Panc1 (cell line): ENCODE data around the gene ZNF235. TPM values are rescaled to one million over a fixed set of nuclear protein-coding genes. Genes with fewer than 3 reads are reported as not detected.

Experiments used
- ATAC-seq: fragments of 200-7000 bp; cut with Tn5 transposase; 2 replicates; pipeline ENCODE4 v1.9.1; 2020; ENCODE audit warnings: mild to moderate bottlenecking, moderate library complexity
- BruUV-seq: library from RNA; stranded (reverse); fragments of 400-500 nt; replicated peaks from 2 replicates; lab custom pipeline; 2021; lab: Mats Ljungman, UMichigan
- CTCF ChIA-PET: fragments of 300-600 bp; sonication (Branson Sonifier 250); formaldehyde crosslinking; loops from one replicate; lab custom pipeline; 2022; ENCODE audit warnings: antibody characterized with exemption; lab: Charles Lee
- POLR2A ChIA-PET: fragments of 300-600 bp; sonication (Branson Sonifier 250); formaldehyde crosslinking; loops from one replicate; lab custom pipeline; 2022; ENCODE audit warnings: antibody characterized with exemption; lab: Charles Lee
- DNase-seq: peaks from one replicate; pipeline ENCODE4 v3.0.0-alpha.2; 2010; ENCODE audit warnings: low read depth, low spot score
- H3K27ac ChIP-seq: 2 replicates; pipeline ENCODE4 v1.5.1; 2011; ENCODE audit warnings: mild to moderate bottlenecking, low read length, inconsistent platforms
- H3K27me3 ChIP-seq: fragments of 200-500 bp; sonication (Bioruptor generic); 2 replicates; pipeline ENCODE4 v1.6.0; 2014; ENCODE audit warnings: low read length, inconsistent platforms; ENCODE audit not compliant: control insufficient read depth, insufficient read depth
- H3K36me3 ChIP-seq: fragments of 200-500 bp; sonication (Bioruptor generic); 2 replicates; pipeline ENCODE4 v1.5.1; 2014; ENCODE audit warnings: inconsistent platforms, mild to moderate bottlenecking, low read length, moderate library complexity; ENCODE audit not compliant: control insufficient read depth, insufficient read depth
- H3K4me1 ChIP-seq: 2 replicates; pipeline ENCODE4 v1.5.1; 2011; ENCODE audit warnings: inconsistent platforms, mild to moderate bottlenecking, low read length, moderate library complexity; ENCODE audit not compliant: control insufficient read depth, insufficient read depth
- H3K4me3 ChIP-seq, 2 experiments: 2 replicates each; pipeline ENCODE4 v1.5.1; 2011 to 2012; ENCODE audit warnings: low read depth in 2 of 2, low read length in 2 of 2, mild to moderate bottlenecking in 2 of 2, inconsistent platforms in 1 of 2, moderate library complexity in 1 of 2
- H3K9me3 ChIP-seq: fragments of 200-500 bp; sonication (Bioruptor generic); 2 replicates; pipeline ENCODE4 v1.5.1; 2014; ENCODE audit warnings: low read depth, mild to moderate bottlenecking, inconsistent platforms, low read length, moderate library complexity; ENCODE audit not compliant: control insufficient read depth, insufficient read depth
- POLR2AphosphoS5 ChIP-seq: IDR thresholded peaks from 2 replicates; pipeline ENCODE4 v1.6.1; 2012; ENCODE audit warnings: mild to moderate bottlenecking, low read depth, low read length, moderate library complexity
- SIN3A ChIP-seq: IDR thresholded peaks from 2 replicates; pipeline ENCODE4 v1.6.1; 2012; ENCODE audit warnings: low read depth, mild to moderate bottlenecking, low read length, moderate library complexity, borderline replicate concordance; ENCODE audit not compliant: insufficient read depth
- TCF7L2 ChIP-seq: IDR thresholded peaks from 2 replicates; pipeline ENCODE4 v1.6.1; 2011; ENCODE audit warnings: mild to moderate bottlenecking, low read depth, low read length, inconsistent platforms
- in situ Hi-C: cut with HindIII; loops from 2 replicates; pipeline ENCODE4 v1.10.0; 2016; ENCODE audit warnings: low sequenced_read_pairs, low pct_unique_long_range_greater_than_20kb
- intact Hi-C: fragments of 100-400 bp; cut with micrococcal nuclease; formaldehyde crosslinking; loops from one replicate; pipeline ENCODE4 v1.10.0; 2022; ENCODE audit not compliant: unreplicated experiment
- total RNA-seq: library from RNA; stranded (reverse); gene quantifications from one replicate; pipeline ENCODE4 v1.2.1, GENCODE V29; 2021; ENCODE audit not compliant: unreplicated experiment
- TF ChIP-seq, protein P1 (sequence below), 2 experiments: IDR thresholded peaks; 2 replicates each; pipeline ENCODE4 v1.6.1; 2011 to 2012; ENCODE audit warnings: low read depth in 2 of 2, control low read depth in 1 of 2, low read length in 1 of 2, mild to moderate bottlenecking in 1 of 2, moderate library complexity in 1 of 2; ENCODE audit not compliant: insufficient read depth in 1 of 2
- TF ChIP-seq, protein P2 (sequence below): fragments of 450-650 bp; IDR thresholded peaks from 2 replicates; pipeline ENCODE4 v1.5.1; 2017; ENCODE audit warnings: mild to moderate bottlenecking

ZNF235 gene
- total RNA-seq, 1 experiment from 2014 or later, result 5.1 TPM

DNA sequence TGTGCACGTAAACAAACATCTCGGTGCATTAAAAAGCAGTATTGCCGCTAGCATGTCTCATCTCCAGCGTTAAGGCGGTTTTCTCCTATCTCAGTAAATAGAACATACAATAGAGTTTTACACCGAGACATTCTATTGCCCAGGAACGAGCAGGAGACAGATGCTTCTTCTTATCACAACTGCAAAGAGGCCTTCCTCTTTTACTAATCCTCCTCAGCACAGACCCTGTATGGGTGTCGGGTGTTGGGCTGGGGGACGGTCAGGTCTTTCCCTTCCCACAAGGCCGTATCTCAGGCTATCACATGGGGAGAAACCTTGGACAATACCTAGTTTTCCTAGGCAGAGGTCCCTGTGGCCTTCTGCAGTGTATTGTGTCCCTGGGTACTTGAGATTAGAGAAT, 23.9 kb downstream of the ZNF235 start:
- H3K9me3 ChIP-seq, result no peaks in the 10 kb centered on the region
- DNase-seq (no peak), ATAC-seq (no peak)
- TF ChIP-seq, protein P1, sequence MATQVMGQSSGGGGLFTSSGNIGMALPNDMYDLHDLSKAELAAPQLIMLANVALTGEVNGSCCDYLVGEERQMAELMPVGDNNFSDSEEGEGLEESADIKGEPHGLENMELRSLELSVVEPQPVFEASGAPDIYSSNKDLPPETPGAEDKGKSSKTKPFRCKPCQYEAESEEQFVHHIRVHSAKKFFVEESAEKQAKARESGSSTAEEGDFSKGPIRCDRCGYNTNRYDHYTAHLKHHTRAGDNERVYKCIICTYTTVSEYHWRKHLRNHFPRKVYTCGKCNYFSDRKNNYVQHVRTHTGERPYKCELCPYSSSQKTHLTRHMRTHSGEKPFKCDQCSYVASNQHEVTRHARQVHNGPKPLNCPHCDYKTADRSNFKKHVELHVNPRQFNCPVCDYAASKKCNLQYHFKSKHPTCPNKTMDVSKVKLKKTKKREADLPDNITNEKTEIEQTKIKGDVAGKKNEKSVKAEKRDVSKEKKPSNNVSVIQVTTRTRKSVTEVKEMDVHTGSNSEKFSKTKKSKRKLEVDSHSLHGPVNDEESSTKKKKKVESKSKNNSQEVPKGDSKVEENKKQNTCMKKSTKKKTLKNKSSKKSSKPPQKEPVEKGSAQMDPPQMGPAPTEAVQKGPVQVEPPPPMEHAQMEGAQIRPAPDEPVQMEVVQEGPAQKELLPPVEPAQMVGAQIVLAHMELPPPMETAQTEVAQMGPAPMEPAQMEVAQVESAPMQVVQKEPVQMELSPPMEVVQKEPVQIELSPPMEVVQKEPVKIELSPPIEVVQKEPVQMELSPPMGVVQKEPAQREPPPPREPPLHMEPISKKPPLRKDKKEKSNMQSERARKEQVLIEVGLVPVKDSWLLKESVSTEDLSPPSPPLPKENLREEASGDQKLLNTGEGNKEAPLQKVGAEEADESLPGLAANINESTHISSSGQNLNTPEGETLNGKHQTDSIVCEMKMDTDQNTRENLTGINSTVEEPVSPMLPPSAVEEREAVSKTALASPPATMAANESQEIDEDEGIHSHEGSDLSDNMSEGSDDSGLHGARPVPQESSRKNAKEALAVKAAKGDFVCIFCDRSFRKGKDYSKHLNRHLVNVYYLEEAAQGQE (IDR thresholded peaks at IDR 0.05; ENCODE audit: insufficient read depth in 1 of 2, low read depth in 2 of 2, low read length in 1 of 2), result no peak
- TF ChIP-seq POLR2AphosphoS5 (no peak), TCF7L2 (no peak), SIN3A (no peak)
- TF ChIP-seq, protein P2, sequence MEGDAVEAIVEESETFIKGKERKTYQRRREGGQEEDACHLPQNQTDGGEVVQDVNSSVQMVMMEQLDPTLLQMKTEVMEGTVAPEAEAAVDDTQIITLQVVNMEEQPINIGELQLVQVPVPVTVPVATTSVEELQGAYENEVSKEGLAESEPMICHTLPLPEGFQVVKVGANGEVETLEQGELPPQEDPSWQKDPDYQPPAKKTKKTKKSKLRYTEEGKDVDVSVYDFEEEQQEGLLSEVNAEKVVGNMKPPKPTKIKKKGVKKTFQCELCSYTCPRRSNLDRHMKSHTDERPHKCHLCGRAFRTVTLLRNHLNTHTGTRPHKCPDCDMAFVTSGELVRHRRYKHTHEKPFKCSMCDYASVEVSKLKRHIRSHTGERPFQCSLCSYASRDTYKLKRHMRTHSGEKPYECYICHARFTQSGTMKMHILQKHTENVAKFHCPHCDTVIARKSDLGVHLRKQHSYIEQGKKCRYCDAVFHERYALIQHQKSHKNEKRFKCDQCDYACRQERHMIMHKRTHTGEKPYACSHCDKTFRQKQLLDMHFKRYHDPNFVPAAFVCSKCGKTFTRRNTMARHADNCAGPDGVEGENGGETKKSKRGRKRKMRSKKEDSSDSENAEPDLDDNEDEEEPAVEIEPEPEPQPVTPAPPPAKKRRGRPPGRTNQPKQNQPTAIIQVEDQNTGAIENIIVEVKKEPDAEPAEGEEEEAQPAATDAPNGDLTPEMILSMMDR, result no peak
- POLR2A ChIA-PET, result no interaction called here
- no peaks in the 10 kb centered on the region for H3K27me3 ChIP-seq
- no peaks in the 10 kb centered on the region for H3K36me3 ChIP-seq
- H3K27ac ChIP-seq, result no peak overlapping the region
- in situ Hi-C loops (no loop called here), intact Hi-C loops (no loop called here)
- H3K4me3 ChIP-seq, result no peak overlapping the region
- no peaks in the 10 kb centered on the region for H3K4me1 ChIP-seq
- CTCF ChIA-PET, result no interaction called here
- BruUV-seq, result no TSS peak

DNA sequence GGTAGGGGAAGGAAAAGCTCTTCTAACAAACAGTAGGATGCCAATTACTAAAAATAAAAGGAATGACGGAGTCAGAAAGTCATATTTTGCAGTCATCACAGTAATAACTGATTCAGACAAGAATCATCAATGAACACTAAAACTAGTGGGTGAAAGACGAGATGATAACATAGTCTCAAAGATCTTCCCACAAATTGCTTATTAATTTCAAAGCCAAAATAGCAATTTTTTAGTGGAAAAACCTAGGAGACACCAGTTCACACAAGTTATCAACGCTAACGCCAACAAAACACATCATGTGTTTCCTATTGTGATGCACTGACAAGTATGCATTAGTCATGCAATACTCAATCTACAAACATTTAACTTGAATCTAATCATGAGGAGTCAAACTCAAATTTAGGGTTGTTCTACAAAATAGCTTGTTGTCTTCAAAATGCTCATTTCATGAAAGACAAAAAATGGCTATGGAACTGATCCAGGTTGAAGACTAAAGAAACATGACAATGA, 26.6 kb downstream of the ZNF235 start:
- Histone ChIP-seq H3K4me1 (no peaks in the 10 kb centered on the region), H3K27me3 (no peaks in the 10 kb centered on the region), H3K9me3 (peaks cover 12% of the 10 kb centered on the region; the same call in 1 of the 2 replicates), H3K27ac (no peak overlapping the region), H3K4me3 (no peak overlapping the region), H3K36me3 (no peaks in the 10 kb centered on the region)
- in situ Hi-C loops (no loop called here), intact Hi-C loops (no loop called here)
- TF ChIP-seq, protein P1 (IDR thresholded peaks at IDR 0.05; ENCODE audit: insufficient read depth in 1 of 2, low read depth in 2 of 2, low read length in 1 of 2), result no peak
- TF ChIP-seq, protein P2, result no peak
- TF ChIP-seq POLR2AphosphoS5 (no peak), TCF7L2 (no peak), SIN3A (no peak)
- CTCF ChIA-PET, result no interaction called here
- DNase-seq, result no peak
- POLR2A ChIA-PET, result no interaction called here
- no peak for ATAC-seq
- no TSS peak for BruUV-seq
